ENCODE results near the gene RPLP2. TPM values are rescaled to one million over a fixed set of nuclear protein-coding genes. Genes with fewer than 3 reads are reported as not detected.

Gene RPLP2
- total and polyA plus RNA-seq, 4 donors = 1,256 to 1,452 (median 1,343) TPM

- peak; percentile 91 for ATAC-seq (ENCODE audit: low FRiP score)
These were observed 9.6 kb downstream of the RPLP2 start for GRCh38 chr11:819129-819931.

GRCh38 chr11:819943-820649 lies 10.3 kb downstream of the RPLP2 start:
- ATAC-seq (ENCODE audit: low FRiP score) (peak; percentile 68), DNase-seq (peak; percentile 94 to 95)
- peak overlapping the region; percentile 73 to 98 for H3K4me3 ChIP-seq (ENCODE audit: low read length in 2 of 2)
- no peaks in the 10 kb centered on the region for H3K9me3 ChIP-seq (ENCODE audit: control insufficient read depth, low read length)
- H3K27me3 ChIP-seq (ENCODE audit: control insufficient read depth in 1 of 2, insufficient read depth in 2 of 2, low read length in 1 of 2) = no peaks in the 10 kb centered on the region
- no peaks in the 10 kb centered on the region for H3K4me1 ChIP-seq (ENCODE audit: control insufficient read depth in 1 of 2, insufficient read depth in 2 of 2, low read length in 2 of 2)
- intact Hi-C loops (cut with DNase I) = no loop called here
- H3K27ac ChIP-seq (ENCODE audit: low read depth in 1 of 2, low read length in 2 of 2) = peak overlapping the region; percentile 89 to 95
- peaks cover 0 to 4% of the 10 kb centered on the region in 2 donors for H3K36me3 ChIP-seq (ENCODE audit: control insufficient read depth in 1 of 2, insufficient read depth in 2 of 2, low read length in 1 of 2)
- WGBS, 2 donors = 1 to 2% methylated on average over 38 to 47 of the region's 47 CpGs

More at GRCh38 chr11:819129-819931, 9.6 kb downstream of the RPLP2 start:
- Histone ChIP-seq H3K36me3 (ENCODE audit: control insufficient read depth in 1 of 2, insufficient read depth in 2 of 2, low read length in 1 of 2) (peaks cover 0 to under 1% of the 10 kb centered on the region in 2 donors), H3K27ac (ENCODE audit: low read depth in 1 of 2, low read length in 2 of 2) (peak overlapping the region; percentile 71 to 95), H3K4me1 (ENCODE audit: control insufficient read depth in 1 of 2, insufficient read depth in 2 of 2, low read length in 2 of 2) (no peaks in the 10 kb centered on the region), H3K27me3 (ENCODE audit: control insufficient read depth in 1 of 2, insufficient read depth in 2 of 2, low read length in 1 of 2) (no peaks in the 10 kb centered on the region), H3K9me3 (ENCODE audit: control insufficient read depth, low read length) (no peaks in the 10 kb centered on the region), H3K4me3 (ENCODE audit: low read length in 2 of 2) (peak overlapping the region; percentile 73 to 98)
- 0 to 1% methylated on average over 52 to 96 of the region's 96 CpGs for WGBS, 2 donors
- intact Hi-C loops (cut with DNase I) = no loop called here
- DNase-seq = peak; percentile 95 to 98

- H3K27ac ChIP-seq (ENCODE audit: low read depth in 1 of 2, low read length in 2 of 2) = peak overlapping the region in 1 of 2 donors; percentile 89
- DNase-seq (peak; percentile 93 to 95), ATAC-seq (ENCODE audit: low FRiP score) (peak; percentile 69)
- H3K9me3 ChIP-seq (ENCODE audit: control insufficient read depth, low read length) = no peaks in the 10 kb centered on the region
- 15 to 24% methylated on average over 11 of the region's 11 CpGs for WGBS, 2 donors
- peak overlapping the region; percentile 73 to 98 for H3K4me3 ChIP-seq (ENCODE audit: low read length in 2 of 2)
- H3K4me1 ChIP-seq (ENCODE audit: control insufficient read depth in 1 of 2, insufficient read depth in 2 of 2, low read length in 2 of 2) = no peaks in the 10 kb centered on the region
- H3K27me3 ChIP-seq (ENCODE audit: control insufficient read depth in 1 of 2, insufficient read depth in 2 of 2, low read length in 1 of 2) = no peaks in the 10 kb centered on the region
- peaks cover 0 to 6% of the 10 kb centered on the region in 2 donors for H3K36me3 ChIP-seq (ENCODE audit: control insufficient read depth in 1 of 2, insufficient read depth in 2 of 2, low read length in 1 of 2)
- intact Hi-C loops (cut with DNase I) = no loop called here
These were observed 11.1 kb downstream of the RPLP2 start for GRCh38 chr11:820655-821511.

- Histone ChIP-seq H3K4me3 (ENCODE audit: low read length in 2 of 2) (no peak overlapping the region), H3K9me3 (ENCODE audit: control insufficient read depth, low read length) (no peaks in the 10 kb centered on the region), H3K36me3 (ENCODE audit: control insufficient read depth in 1 of 2, insufficient read depth in 2 of 2, low read length in 1 of 2) (peaks cover 0 to 6% of the 10 kb centered on the region in 2 donors), H3K27me3 (ENCODE audit: control insufficient read depth in 1 of 2, insufficient read depth in 2 of 2, low read length in 1 of 2) (no peaks in the 10 kb centered on the region), H3K27ac (ENCODE audit: low read depth in 1 of 2, low read length in 2 of 2) (peak overlapping the region in 1 of 2 donors; percentile 34), H3K4me1 (ENCODE audit: control insufficient read depth in 1 of 2, insufficient read depth in 2 of 2, low read length in 2 of 2) (no peaks in the 10 kb centered on the region)
- no peak for DNase-seq
- intact Hi-C loops (cut with DNase I) = no loop called here
- 51 to 59% methylated on average over 21 to 22 of the region's 22 CpGs for WGBS, 2 donors
- no peak for ATAC-seq (ENCODE audit: low FRiP score)
These were observed 12.0 kb downstream of the RPLP2 start for GRCh38 chr11:821512-822371.

- H3K4me3 ChIP-seq (ENCODE audit: low read length in 2 of 2) = no peak overlapping the region
- DNase-seq (no peak), ATAC-seq (ENCODE audit: low FRiP score) (no peak)
- H3K27me3 ChIP-seq (ENCODE audit: control insufficient read depth in 1 of 2, insufficient read depth in 2 of 2, low read length in 1 of 2) = no peaks in the 10 kb centered on the region
- peaks cover 0 to 6% of the 10 kb centered on the region in 2 donors for H3K36me3 ChIP-seq (ENCODE audit: control insufficient read depth in 1 of 2, insufficient read depth in 2 of 2, low read length in 1 of 2)
- 85 to 89% methylated on average over 46 to 53 of the region's 53 CpGs for WGBS, 2 donors
- no peaks in the 10 kb centered on the region for H3K4me1 ChIP-seq (ENCODE audit: control insufficient read depth in 1 of 2, insufficient read depth in 2 of 2, low read length in 2 of 2)
- H3K27ac ChIP-seq (ENCODE audit: low read depth in 1 of 2, low read length in 2 of 2) = no peak overlapping the region
- intact Hi-C loops (cut with DNase I) = no loop called here
- no peaks in the 10 kb centered on the region for H3K9me3 ChIP-seq (ENCODE audit: control insufficient read depth, low read length)
These were observed 13.9 kb downstream of the RPLP2 start for GRCh38 chr11:823441-824291.

- H3K4me1 ChIP-seq (ENCODE audit: control insufficient read depth in 1 of 2, insufficient read depth in 2 of 2, low read length in 2 of 2) = no peaks in the 10 kb centered on the region
- H3K27me3 ChIP-seq (ENCODE audit: control insufficient read depth in 1 of 2, insufficient read depth in 2 of 2, low read length in 1 of 2) = no peaks in the 10 kb centered on the region
- peaks cover 0 to 6% of the 10 kb centered on the region in 2 donors for H3K36me3 ChIP-seq (ENCODE audit: control insufficient read depth in 1 of 2, insufficient read depth in 2 of 2, low read length in 1 of 2)
- no peaks in the 10 kb centered on the region for H3K9me3 ChIP-seq (ENCODE audit: control insufficient read depth, low read length)
- DNase-seq (no peak), ATAC-seq (ENCODE audit: low FRiP score) (no peak)
- H3K27ac ChIP-seq (ENCODE audit: low read depth in 1 of 2, low read length in 2 of 2) = no peak overlapping the region
- no peak overlapping the region for H3K4me3 ChIP-seq (ENCODE audit: low read length in 2 of 2)
- intact Hi-C loops (cut with DNase I) = no loop called here
- 76 to 78% methylated on average over 57 to 59 of the region's 59 CpGs for WGBS, 2 donors
These were observed 14.6 kb downstream of the RPLP2 start for GRCh38 chr11:824292-824880.

GRCh38 chr11:824942-825341 lies 15.2 kb downstream of the RPLP2 start:
- Histone ChIP-seq H3K27ac (ENCODE audit: low read depth in 1 of 2, low read length in 2 of 2) (no peak overlapping the region), H3K36me3 (ENCODE audit: control insufficient read depth in 1 of 2, insufficient read depth in 2 of 2, low read length in 1 of 2) (peaks cover 0 to 6% of the 10 kb centered on the region in 2 donors), H3K9me3 (ENCODE audit: control insufficient read depth, low read length) (no peaks in the 10 kb centered on the region), H3K4me1 (ENCODE audit: control insufficient read depth in 1 of 2, insufficient read depth in 2 of 2, low read length in 2 of 2) (no peaks in the 10 kb centered on the region), H3K4me3 (ENCODE audit: low read length in 2 of 2) (no peak overlapping the region), H3K27me3 (ENCODE audit: control insufficient read depth in 1 of 2, insufficient read depth in 2 of 2, low read length in 1 of 2) (no peaks in the 10 kb centered on the region)
- no peak for DNase-seq
- intact Hi-C loops (cut with DNase I) = no loop called here
- ATAC-seq (ENCODE audit: low FRiP score) = no peak
- 81% methylated on average over 11 of the region's 11 CpGs for WGBS, 2 donors

All from aorta (tissue), 5 donors.